ENCODE measurements around the gene ADIPOR2. TPM values are rescaled to one million over a fixed set of nuclear protein-coding genes. Genes with fewer than 3 reads are reported as not detected.

The ADIPOR2 gene
- total RNA-seq, 1 donor from 2014 or later: 29.6 TPM

DNA sequence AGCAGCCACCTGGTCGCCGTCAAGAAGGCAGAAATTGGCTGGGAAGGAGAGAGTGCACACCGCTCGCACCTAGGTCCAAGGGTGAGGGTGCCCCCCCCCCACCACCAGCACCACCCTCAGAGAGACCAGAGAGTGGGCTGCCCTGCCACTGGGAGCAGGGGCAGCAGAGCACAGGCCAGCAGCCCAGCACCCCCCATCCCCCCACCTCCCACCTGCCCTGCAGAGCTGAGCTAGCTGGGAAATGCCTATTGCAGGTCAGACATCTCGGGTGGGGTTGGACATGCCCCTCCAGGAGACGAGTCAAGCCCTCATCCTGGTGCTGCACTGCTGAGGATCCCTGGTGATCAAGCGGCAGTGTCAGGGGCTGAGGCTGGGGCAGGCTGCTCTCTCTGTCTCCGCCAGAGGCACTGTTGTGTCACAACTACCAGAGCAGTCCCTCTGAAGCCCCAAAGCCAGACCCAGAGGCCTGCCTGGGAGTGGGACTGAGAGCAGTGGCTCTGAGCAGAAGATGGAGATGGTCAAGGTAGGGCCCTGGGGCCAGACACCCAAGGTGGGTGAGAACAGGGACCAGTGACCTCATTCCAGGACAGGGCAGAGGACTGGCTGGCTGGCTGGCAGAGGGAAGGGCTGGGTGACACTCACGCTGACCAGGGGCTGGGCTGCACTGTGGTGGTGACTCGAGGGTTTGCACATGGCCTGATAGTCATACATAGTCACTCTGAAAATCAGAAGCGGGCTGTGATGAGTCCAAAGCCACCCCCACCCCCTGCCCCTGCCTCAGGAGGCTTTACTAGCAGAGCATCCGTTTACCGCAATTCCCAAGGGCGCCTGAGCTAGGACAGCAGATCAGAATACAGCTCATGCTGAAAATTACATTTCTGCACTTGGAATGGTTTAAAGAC, 109.8 kb downstream of the ADIPOR2 start:
- Mint-ChIP-seq H3K4me1 (peaks cover 21% of the 10 kb centered on the region), H3K9me3 (no peaks in the 10 kb centered on the region), H3K4me3 (no peak overlapping the region), H3K36me3 (no peaks in the 10 kb centered on the region), H3K27ac (no peak overlapping the region), H3K27me3 (ENCODE audit: insufficient read depth, low read depth) (peaks cover 11% of the 10 kb centered on the region)
- H3K4me3 ChIP-seq: no peak overlapping the region
- H3K9ac ChIP-seq: no peak overlapping the region
- no peaks in the 10 kb centered on the region for H3K9me3 ChIP-seq (ENCODE audit: low read depth)
- peaks cover 12% of the 10 kb centered on the region for H3K27me3 ChIP-seq
- peak; percentile 71 for DNase-seq (ENCODE audit: low spot score)
- H3F3A ChIP-seq (ENCODE audit: low read depth): no peaks in the 10 kb centered on the region
- no peak overlapping the region for H2AFZ ChIP-seq (replicated peaks)
- H3K79me2 ChIP-seq (ENCODE audit: low read depth): no peaks in the 10 kb centered on the region
- H3K36me3 ChIP-seq: no peaks in the 10 kb centered on the region
- H3K4me2 ChIP-seq: no peak overlapping the region
- no peaks in the 10 kb centered on the region for H4K20me1 ChIP-seq (ENCODE audit: low read depth)
- peak; percentile 53 for TF ChIP-seq CTCF (IDR thresholded peaks at IDR 0.05)
- no peak for TF ChIP-seq EZH2 (IDR thresholded peaks at IDR 0.05)
- no peak overlapping the region for H3K27ac ChIP-seq
- H3K4me1 ChIP-seq: peaks cover 2% of the 10 kb centered on the region

DNA sequence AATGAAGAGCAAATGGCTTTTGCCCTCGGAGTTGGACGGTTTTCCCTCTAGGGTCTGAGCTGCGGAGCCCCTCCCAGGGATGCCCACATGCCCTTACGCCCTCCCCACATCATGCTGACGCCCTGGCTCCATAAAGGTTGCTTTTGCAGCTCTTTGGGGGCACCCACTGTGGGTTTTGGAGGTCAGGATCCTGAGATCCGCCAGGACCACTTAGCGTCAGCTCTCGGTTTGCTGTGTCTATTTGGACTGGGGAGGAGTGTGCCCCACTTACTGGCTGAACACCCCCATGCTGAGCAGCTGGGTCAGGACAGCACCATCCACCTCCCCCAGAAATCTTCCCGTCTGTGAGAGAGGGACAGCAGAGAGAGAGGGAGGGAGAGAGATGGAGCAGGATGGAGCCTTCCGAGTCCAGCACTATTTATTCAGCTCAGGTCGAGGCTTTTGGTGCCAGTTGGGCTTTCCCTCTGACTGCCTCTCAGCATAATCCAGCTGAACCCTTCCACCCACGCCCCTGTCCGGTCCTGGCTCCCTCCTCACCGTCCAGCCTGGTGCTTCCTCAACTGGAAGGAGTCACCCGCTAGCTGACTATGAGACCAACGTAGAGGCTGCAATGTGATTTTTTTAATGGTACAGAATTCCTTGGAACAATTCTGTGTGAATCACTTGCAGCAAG, 110.6 kb downstream of the ADIPOR2 start:
- Histone ChIP-seq H3K4me2 (no peak overlapping the region), H3K4me3 (no peak overlapping the region), H3K4me1 (no peaks in the 10 kb centered on the region), H3K79me2 (ENCODE audit: low read depth) (no peaks in the 10 kb centered on the region), H3F3A (ENCODE audit: low read depth) (no peaks in the 10 kb centered on the region), H3K36me3 (no peaks in the 10 kb centered on the region), H3K27ac (no peak overlapping the region), H3K27me3 (peaks cover 10% of the 10 kb centered on the region), H3K9ac (no peak overlapping the region), H3K9me3 (ENCODE audit: low read depth) (no peaks in the 10 kb centered on the region), H4K20me1 (ENCODE audit: low read depth) (no peaks in the 10 kb centered on the region), H2AFZ (replicated peaks) (no peak overlapping the region)
- Mint-ChIP-seq H3K27ac (no peak overlapping the region), H3K27me3 (ENCODE audit: insufficient read depth, low read depth) (peaks cover 11% of the 10 kb centered on the region), H3K36me3 (no peaks in the 10 kb centered on the region), H3K4me1 (peaks cover 19% of the 10 kb centered on the region), H3K4me3 (no peak overlapping the region), H3K9me3 (no peaks in the 10 kb centered on the region)
- TF ChIP-seq EZH2 (IDR thresholded peaks at IDR 0.05): no peak
- TF ChIP-seq EZH2phosphoT487 (IDR thresholded peaks at IDR 0.05): no peak
- TF ChIP-seq CTCF (IDR thresholded peaks at IDR 0.05): no peak
- DNase-seq (ENCODE audit: low spot score): no peak

- Mint-ChIP-seq H3K27me3 (ENCODE audit: insufficient read depth, low read depth) (peaks cover 13% of the 10 kb centered on the region), H3K4me1 (peaks cover 19% of the 10 kb centered on the region), H3K27ac (no peak overlapping the region), H3K9me3 (no peaks in the 10 kb centered on the region), H3K36me3 (no peaks in the 10 kb centered on the region), H3K4me3 (no peak overlapping the region)
- no peak overlapping the region for H3K9ac ChIP-seq
- no peak overlapping the region for H3K4me3 ChIP-seq
- H3K9me3 ChIP-seq (ENCODE audit: low read depth): no peaks in the 10 kb centered on the region
- no peaks in the 10 kb centered on the region for H3K36me3 ChIP-seq
- no peaks in the 10 kb centered on the region for H4K20me1 ChIP-seq (ENCODE audit: low read depth)
- H3K27me3 ChIP-seq: no peaks in the 10 kb centered on the region
- H3K4me2 ChIP-seq: no peak overlapping the region
- DNase-seq (ENCODE audit: low spot score): no peak
- no peak overlapping the region for H3K27ac ChIP-seq
- no peaks in the 10 kb centered on the region for H3K4me1 ChIP-seq
- TF ChIP-seq EZH2phosphoT487 (IDR thresholded peaks at IDR 0.05) (no peak), EZH2 (IDR thresholded peaks at IDR 0.05) (no peak), CTCF (IDR thresholded peaks at IDR 0.05) (no peak)
- no peak overlapping the region for H2AFZ ChIP-seq (replicated peaks)
- no peaks in the 10 kb centered on the region for H3F3A ChIP-seq (ENCODE audit: low read depth)
- no peaks in the 10 kb centered on the region for H3K79me2 ChIP-seq (ENCODE audit: low read depth)
Measured at GRCh38 chr12:1803736-1804135, 112.9 kb downstream of the ADIPOR2 start.

Data from neural progenitor cell (in vitro differentiated cells).